ENCODE measurements around the gene CD96. TPM values are rescaled to one million over a fixed set of nuclear protein-coding genes. Genes with fewer than 3 reads are reported as not detected.
"Not testable (repeated sequence)": the region's sequence is repeated elsewhere in the genome, so short reads cannot be mapped to it uniquely, and the experiment has no call there.

CD96 gene
- polyA plus RNA-seq, 1 donor from 2014 or later, result not detected

- H4K20me1 ChIP-seq (ENCODE audit: insufficient read depth), result no peaks in the 10 kb centered on the region
These were observed 20.1 kb upstream of the CD96 start for GRCh38 chr3:111521891-111522290.

GRCh38 chr3:111524486-111524885 is 17.5 kb upstream of the CD96 start:
- not testable (repeated sequence) for H3K36me3 ChIP-seq (ENCODE audit: insufficient read depth, low read length); H3K27ac ChIP-seq (ENCODE audit: low read length); H3K9ac ChIP-seq (ENCODE audit: low read length); H3K27me3 ChIP-seq (ENCODE audit: insufficient read depth, low read depth, low read length); H3K4me2 ChIP-seq (ENCODE audit: low read length); H3K4me3 ChIP-seq (ENCODE audit: low read length); H2AFZ ChIP-seq (ENCODE audit: low read depth, low read length); H3K9me3 ChIP-seq (ENCODE audit: low read length); H4K20me1 ChIP-seq (ENCODE audit: insufficient read depth); H3K79me2 ChIP-seq (replicated peaks; ENCODE audit: insufficient read depth, low read length); H3K9me2 ChIP-seq (ENCODE audit: insufficient read depth, low read length); H3F3A ChIP-seq (ENCODE audit: insufficient read depth, low read length, poor library complexity, severe bottlenecking)

More at GRCh38 chr3:111521891-111522290, 20.1 kb upstream of the CD96 start:
- TF ChIP-seq, protein P1, sequence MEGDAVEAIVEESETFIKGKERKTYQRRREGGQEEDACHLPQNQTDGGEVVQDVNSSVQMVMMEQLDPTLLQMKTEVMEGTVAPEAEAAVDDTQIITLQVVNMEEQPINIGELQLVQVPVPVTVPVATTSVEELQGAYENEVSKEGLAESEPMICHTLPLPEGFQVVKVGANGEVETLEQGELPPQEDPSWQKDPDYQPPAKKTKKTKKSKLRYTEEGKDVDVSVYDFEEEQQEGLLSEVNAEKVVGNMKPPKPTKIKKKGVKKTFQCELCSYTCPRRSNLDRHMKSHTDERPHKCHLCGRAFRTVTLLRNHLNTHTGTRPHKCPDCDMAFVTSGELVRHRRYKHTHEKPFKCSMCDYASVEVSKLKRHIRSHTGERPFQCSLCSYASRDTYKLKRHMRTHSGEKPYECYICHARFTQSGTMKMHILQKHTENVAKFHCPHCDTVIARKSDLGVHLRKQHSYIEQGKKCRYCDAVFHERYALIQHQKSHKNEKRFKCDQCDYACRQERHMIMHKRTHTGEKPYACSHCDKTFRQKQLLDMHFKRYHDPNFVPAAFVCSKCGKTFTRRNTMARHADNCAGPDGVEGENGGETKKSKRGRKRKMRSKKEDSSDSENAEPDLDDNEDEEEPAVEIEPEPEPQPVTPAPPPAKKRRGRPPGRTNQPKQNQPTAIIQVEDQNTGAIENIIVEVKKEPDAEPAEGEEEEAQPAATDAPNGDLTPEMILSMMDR (IDR thresholded peaks at IDR 0.05; ENCODE audit: poor library complexity, severe bottlenecking), result no peak
- no peak for TF ChIP-seq TAF1 (IDR thresholded peaks at IDR 0.05; ENCODE audit: low read depth)
- TF ChIP-seq EZH2 (IDR thresholded peaks at IDR 0.05; ENCODE audit: borderline replicate concordance, insufficient read depth, low read length, poor library complexity, severe bottlenecking), result no peak
- TF ChIP-seq REST (IDR thresholded peaks at IDR 0.05; ENCODE audit: borderline replicate concordance), result no peak
- no peak overlapping the region for H2AFZ ChIP-seq (ENCODE audit: low read depth, low read length)
- no peaks in the 10 kb centered on the region for H3K36me3 ChIP-seq (ENCODE audit: insufficient read depth, low read length)
- no peaks in the 10 kb centered on the region for H3K9me3 ChIP-seq (ENCODE audit: low read length)
- no peaks in the 10 kb centered on the region for H3K27me3 ChIP-seq (ENCODE audit: insufficient read depth, low read depth, low read length)
- H3K27ac ChIP-seq (ENCODE audit: low read length), result no peak overlapping the region
- no peak overlapping the region for H3K4me3 ChIP-seq (ENCODE audit: low read length)
- H3K9me2 ChIP-seq (ENCODE audit: insufficient read depth, low read length), result no peaks in the 10 kb centered on the region
- no peak overlapping the region for H3K9ac ChIP-seq (ENCODE audit: low read length)
- no peaks in the 10 kb centered on the region for H3K79me2 ChIP-seq (replicated peaks; ENCODE audit: insufficient read depth, low read length)
- no peaks in the 10 kb centered on the region for H3F3A ChIP-seq (ENCODE audit: insufficient read depth, low read length, poor library complexity, severe bottlenecking)
- no peak overlapping the region for H3K4me2 ChIP-seq (ENCODE audit: low read length)

GRCh38 chr3:111531446-111531845 is 10.6 kb upstream of the CD96 start:
- no peaks in the 10 kb centered on the region for H3K36me3 ChIP-seq (ENCODE audit: insufficient read depth, low read length)
- no peak overlapping the region for H3K4me3 ChIP-seq (ENCODE audit: low read length)
- no peaks in the 10 kb centered on the region for H3K9me3 ChIP-seq (ENCODE audit: low read length)
- no peak overlapping the region for H2AFZ ChIP-seq (ENCODE audit: low read depth, low read length)
- TF ChIP-seq EZH2 (IDR thresholded peaks at IDR 0.05; ENCODE audit: borderline replicate concordance, insufficient read depth, low read length, poor library complexity, severe bottlenecking) (no peak), RAD21 (conservative IDR thresholded peaks at IDR 0.05) (no peak)
- H3K4me2 ChIP-seq (ENCODE audit: low read length), result no peak overlapping the region
- no peaks in the 10 kb centered on the region for H3K79me2 ChIP-seq (replicated peaks; ENCODE audit: insufficient read depth, low read length)
- H3K27me3 ChIP-seq (ENCODE audit: insufficient read depth, low read depth, low read length), result no peaks in the 10 kb centered on the region
- H4K20me1 ChIP-seq (ENCODE audit: insufficient read depth), result no peaks in the 10 kb centered on the region
- no peaks in the 10 kb centered on the region for H3F3A ChIP-seq (ENCODE audit: insufficient read depth, low read length, poor library complexity, severe bottlenecking)
- no peak overlapping the region for H3K27ac ChIP-seq (ENCODE audit: low read length)
- no peak overlapping the region for H3K9ac ChIP-seq (ENCODE audit: low read length)
- no peaks in the 10 kb centered on the region for H3K9me2 ChIP-seq (ENCODE audit: insufficient read depth, low read length)
